ENCODE results near the gene CHRNA3.
"Not testable (repeated sequence)": the region's sequence is repeated elsewhere in the genome, so short reads cannot be mapped to it uniquely, and the experiment has no call there.

Gene CHRNA3

GRCh38 chr15:78617516-78617915 is 3.3 kb downstream of the CHRNA3 start:
- no peak for DNase-seq (ENCODE audit: low spot score)

GRCh38 chr15:78617076-78617475 is 3.7 kb downstream of the CHRNA3 start:
- DNase-seq (ENCODE audit: low spot score), result no peak

- no peak for DNase-seq (ENCODE audit: low spot score)
Observed at GRCh38 chr15:78616506-78616905, 4.3 kb downstream of the CHRNA3 start.

- no peak for DNase-seq (ENCODE audit: low spot score)
Observed at GRCh38 chr15:78615151-78615589, 5.6 kb downstream of the CHRNA3 start.

GRCh38 chr15:78614021-78614420 is 6.8 kb downstream of the CHRNA3 start:
- DNase-seq (ENCODE audit: low spot score), result no peak

GRCh38 chr15:78609551-78609950 is 11.2 kb downstream of the CHRNA3 start:
- DNase-seq (ENCODE audit: low spot score), result not testable (repeated sequence)

- no peak for DNase-seq (ENCODE audit: low spot score)
Observed at GRCh38 chr15:78605680-78606079, 15.1 kb downstream of the CHRNA3 start.

- no peak for DNase-seq (ENCODE audit: low spot score)
Observed at GRCh38 chr15:78605201-78605600, 15.6 kb downstream of the CHRNA3 start.

GRCh38 chr15:78604420-78604819 is 16.4 kb downstream of the CHRNA3 start:
- no peak for DNase-seq (ENCODE audit: low spot score)

GRCh38 chr15:78603467-78603866 is 17.3 kb downstream of the CHRNA3 start:
- DNase-seq (ENCODE audit: low spot score), result no peak

- DNase-seq (ENCODE audit: low spot score), result no peak
Observed at GRCh38 chr15:78599189-78599588, 21.6 kb downstream of the CHRNA3 start.

GRCh38 chr15:78598348-78598747 is 22.4 kb downstream of the CHRNA3 start:
- no peak for DNase-seq (ENCODE audit: low spot score)

GRCh38 chr15:78597583-78597982 is 23.2 kb downstream of the CHRNA3 start:
- no peak for DNase-seq (ENCODE audit: low spot score)

GRCh38 chr15:78574944-78575343 is 45.9 kb downstream of the CHRNA3 start:
- no peak for DNase-seq (ENCODE audit: low spot score)

GRCh38 chr15:78573416-78573815 is 47.4 kb downstream of the CHRNA3 start:
- DNase-seq (ENCODE audit: low spot score), result no peak

- DNase-seq (ENCODE audit: low spot score), result no peak
Observed at GRCh38 chr15:78571382-78571781, 49.4 kb downstream of the CHRNA3 start.

GRCh38 chr15:78570710-78571109 is 50.1 kb downstream of the CHRNA3 start:
- no peak for DNase-seq (ENCODE audit: low spot score)

- no peak for DNase-seq (ENCODE audit: low spot score)
Observed at GRCh38 chr15:78567531-78567930, 53.3 kb downstream of the CHRNA3 start.

- peak; percentile 56 for DNase-seq (ENCODE audit: low spot score)
Observed at GRCh38 chr15:78565951-78566774, 54.6 kb downstream of the CHRNA3 start.

GRCh38 chr15:78565097-78565950 is 55.5 kb downstream of the CHRNA3 start, which contains the start of gene CHRNA5:
CHRNA5 (plus strand) TSS chr15:78565520; CDS start chr15:78565720, 200 bp downstream.
- DNase-seq (ENCODE audit: low spot score), result peak; percentile 90

GRCh38 chr15:78564743-78565096 is 56.1 kb downstream of the CHRNA3 start:
- no peak for DNase-seq (ENCODE audit: low spot score)

- no peak for DNase-seq (ENCODE audit: low spot score)
Observed at GRCh38 chr15:78563092-78563491, 57.7 kb downstream of the CHRNA3 start.

GRCh38 chr15:78561490-78561889 is 59.3 kb downstream of the CHRNA3 start:
- DNase-seq (ENCODE audit: low spot score), result no peak

Measured in HuH-7.5 (cell line).